HG02610 (cell line): ENCODE data around the gene TBCEL.

Experiments used
- ATAC-seq: cut with Tn5 transposase; IDR thresholded peaks from one replicate; pipeline ENCODE4 v1.9.1; 2021; ENCODE audit warnings: mild to moderate bottlenecking, moderate library complexity; ENCODE audit not compliant: unreplicated experiment

Gene TBCEL

GRCh38 chr11:121058941-121059340, 35.0 kb downstream of the TBCEL start:
- ATAC-seq: no peak

- ATAC-seq: peak; percentile 94
Observed at GRCh38 chr11:121059605-121060004, 35.7 kb downstream of the TBCEL start.

DNA sequence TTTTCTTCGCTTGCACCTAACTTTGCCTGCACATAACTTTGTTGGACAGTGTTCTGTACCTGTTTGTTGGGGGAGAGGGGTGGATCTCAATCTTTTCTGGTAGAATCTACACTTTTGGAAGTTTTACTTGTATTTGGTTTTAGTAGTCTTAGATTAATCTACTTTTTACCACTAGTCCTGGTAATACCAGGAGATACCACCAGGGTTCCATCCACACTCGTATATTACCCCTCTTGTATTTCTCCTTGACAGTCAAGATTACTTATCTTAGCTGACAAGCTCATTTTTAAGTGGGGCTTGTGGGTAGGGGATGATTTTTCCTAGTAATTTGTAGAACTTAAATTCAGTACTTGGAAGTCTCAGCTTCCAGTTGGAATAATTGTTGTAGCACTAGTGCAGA, 39.8 kb downstream of the TBCEL start:
- no peak for ATAC-seq

- no peak for ATAC-seq
Observed at GRCh38 chr11:121066623-121067022, 42.7 kb downstream of the TBCEL start.

DNA sequence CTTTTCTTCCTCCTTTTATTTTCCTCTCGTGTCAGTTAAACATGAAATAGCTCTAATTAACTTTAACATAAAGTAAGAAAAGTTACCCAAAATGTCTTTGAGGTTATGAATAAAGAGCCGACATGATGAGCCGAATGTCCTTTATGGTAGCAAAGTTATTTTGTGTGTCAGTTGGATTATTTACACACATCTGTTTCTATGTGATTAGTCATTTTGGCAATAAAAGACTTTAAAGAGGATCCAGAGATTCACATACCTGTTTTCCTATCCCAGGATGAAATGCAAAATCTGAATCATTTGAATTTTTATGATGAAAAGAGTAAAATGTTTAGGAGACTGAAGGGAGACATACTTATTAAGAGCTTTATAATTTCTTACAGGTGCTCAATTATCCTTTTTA, 43.1 kb downstream of the TBCEL start:
- no peak for ATAC-seq

DNA sequence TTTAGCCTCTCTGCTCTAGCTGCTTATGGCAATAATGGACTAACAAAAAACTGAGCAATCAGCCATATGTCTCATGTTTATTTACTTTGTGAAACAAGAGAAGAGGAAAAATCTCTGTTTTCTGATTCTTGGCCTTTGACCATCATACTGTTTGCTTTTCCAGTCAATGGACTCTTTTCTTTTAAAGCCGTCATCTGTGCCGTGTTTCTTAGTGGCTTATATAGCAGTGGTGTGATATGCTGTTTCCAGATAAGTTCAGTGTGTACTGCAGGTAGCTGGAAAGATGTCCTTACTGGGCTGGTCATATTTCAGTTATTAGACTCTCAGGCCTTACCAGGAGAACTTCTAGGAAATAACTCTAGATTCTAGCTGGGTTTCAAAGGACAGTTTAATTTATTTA, 43.6 kb downstream of the TBCEL start:
- no peak for ATAC-seq

DNA sequence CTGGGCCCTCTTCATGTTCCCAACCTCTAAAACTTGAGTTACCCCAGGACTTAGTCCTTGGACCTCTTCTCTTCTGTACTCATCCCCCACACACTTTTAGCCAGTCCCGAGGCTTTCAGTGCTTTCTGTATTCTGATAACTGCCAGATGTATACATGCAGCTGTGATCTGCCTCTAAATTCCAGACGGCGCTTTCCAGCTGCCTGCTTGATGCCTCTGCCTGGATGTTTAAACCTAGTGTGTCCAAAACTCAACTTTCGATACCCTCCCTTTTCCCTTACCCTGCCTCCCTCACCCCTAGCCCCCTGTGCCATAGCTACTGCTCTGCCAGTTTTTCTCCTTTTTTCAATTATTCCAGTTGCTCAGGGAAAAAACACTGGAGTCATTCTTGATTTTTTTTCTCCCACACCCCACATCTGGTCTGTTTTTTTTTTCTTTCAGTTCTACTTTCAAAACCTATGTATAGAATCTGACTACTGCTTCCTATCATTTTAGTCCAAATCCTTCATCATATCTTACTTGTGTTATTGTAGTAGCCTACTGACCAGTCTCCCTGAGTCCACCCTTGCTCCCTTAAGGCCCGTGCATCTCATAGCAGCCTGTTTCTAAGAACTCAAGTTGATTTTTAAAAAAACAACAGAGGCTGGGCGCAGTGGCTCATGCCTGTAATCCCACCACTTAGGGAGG, 44.2 kb downstream of the TBCEL start:
- ATAC-seq: peak; percentile 57

GRCh38 chr11:121068787-121069186, 44.9 kb downstream of the TBCEL start:
- ATAC-seq: no peak

DNA sequence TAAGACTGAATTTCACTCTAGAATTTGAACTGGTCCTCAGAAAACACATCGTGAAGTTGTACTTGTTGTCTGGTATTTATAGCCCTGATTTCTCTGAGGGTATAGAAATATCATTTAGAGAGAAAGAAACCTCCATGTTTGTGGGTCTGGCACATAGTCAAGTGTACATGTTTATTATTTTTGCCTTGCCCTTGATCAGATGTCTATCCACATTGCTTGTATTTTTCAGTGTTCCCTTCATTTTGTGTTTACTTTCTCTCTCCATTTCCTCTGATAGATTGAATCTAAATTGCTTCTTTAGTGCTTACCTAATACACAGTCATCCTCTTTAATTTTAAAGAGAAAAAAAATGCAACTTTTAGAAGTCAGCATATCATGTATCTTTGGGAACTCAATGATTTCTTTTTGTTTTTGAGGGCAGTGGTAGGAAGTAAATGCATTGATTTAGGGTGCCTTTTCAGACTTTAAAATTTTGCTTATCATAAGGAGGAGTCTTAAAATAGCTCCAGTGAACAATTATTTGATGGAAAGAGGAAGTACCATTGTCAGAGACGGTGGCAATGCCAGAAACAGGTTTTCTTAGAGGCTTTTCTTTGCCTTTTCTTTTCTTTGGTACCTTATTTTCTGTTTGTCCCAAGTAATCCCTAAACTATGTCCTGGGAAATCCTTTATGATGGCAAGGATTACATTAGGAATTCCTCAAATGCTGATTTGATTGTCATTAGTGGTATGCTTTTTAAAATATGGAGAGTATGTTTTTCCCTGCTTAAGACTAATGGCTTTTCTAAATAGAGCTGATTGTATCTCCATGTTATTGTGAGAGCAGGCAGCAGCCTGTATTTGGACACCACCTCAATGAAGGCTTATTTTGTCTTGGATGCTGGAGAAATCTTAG, 47.3 kb downstream of the TBCEL start:
- no peak for ATAC-seq

- no peak for ATAC-seq
Observed at GRCh38 chr11:121071846-121072450, 48.0 kb downstream of the TBCEL start.

- no peak for ATAC-seq
Observed at GRCh38 chr11:121081321-121081720, 57.4 kb downstream of the TBCEL start.

GRCh38 chr11:121082219-121082618, 58.3 kb downstream of the TBCEL start:
- no peak for ATAC-seq

GRCh38 chr11:121082670-121083069, 58.8 kb downstream of the TBCEL start:
- no peak for ATAC-seq

GRCh38 chr11:121086866-121087265, 63.0 kb downstream of the TBCEL start:
- ATAC-seq: no peak

DNA sequence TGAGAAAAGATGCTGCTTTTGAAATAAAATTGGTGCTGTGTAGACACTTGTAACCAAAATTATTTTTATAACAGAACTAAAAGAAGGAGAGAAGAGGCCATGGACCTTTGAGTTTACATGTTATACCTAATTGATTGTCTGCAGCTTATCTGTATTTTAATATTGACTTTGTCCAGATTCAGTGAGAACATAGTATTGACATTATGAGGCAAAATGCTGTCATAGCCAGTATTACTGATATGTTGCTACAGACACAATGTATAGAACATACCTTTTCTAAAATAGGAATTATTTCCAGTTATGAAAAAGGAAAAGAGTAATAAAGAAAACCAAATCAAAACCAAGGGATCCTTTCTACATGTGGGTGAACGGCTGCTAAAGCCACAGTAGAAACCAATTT, 65.7 kb downstream of the TBCEL start:
- no peak for ATAC-seq

DNA sequence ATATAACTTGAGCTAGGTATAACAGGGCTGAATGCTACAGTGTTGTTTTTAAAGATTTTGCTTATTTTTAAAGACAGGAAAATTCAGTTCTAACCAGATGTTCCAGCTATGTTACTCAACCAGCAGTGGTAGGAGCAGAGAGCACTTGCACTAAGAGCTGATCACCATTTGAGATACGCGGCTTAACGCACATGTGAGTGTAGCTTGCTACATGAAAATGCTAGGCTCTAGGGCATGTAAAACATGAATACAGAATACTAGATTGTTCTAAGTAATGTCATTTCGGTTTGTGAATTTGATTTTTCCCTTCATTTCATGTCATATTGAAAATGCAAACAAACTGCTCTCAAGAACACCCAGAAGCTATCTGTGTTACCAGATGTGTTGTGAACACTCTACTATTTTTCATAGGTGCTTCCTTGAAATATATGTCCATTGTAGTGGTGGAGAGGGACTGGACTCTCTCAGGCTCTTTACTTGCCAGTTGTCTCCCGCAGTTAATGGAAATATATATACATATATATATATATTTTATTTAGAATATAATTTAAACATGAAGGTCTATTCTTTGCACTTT, 66.3 kb downstream of the TBCEL start:
- ATAC-seq: no peak

- no peak for ATAC-seq
Observed at GRCh38 chr11:121091492-121092152, 67.7 kb downstream of the TBCEL start.

GRCh38 chr11:121095561-121095960, 71.7 kb downstream of the TBCEL start:
- no peak for ATAC-seq

- no peak for ATAC-seq
Observed at GRCh38 chr11:121099364-121099763, 75.5 kb downstream of the TBCEL start.

DNA sequence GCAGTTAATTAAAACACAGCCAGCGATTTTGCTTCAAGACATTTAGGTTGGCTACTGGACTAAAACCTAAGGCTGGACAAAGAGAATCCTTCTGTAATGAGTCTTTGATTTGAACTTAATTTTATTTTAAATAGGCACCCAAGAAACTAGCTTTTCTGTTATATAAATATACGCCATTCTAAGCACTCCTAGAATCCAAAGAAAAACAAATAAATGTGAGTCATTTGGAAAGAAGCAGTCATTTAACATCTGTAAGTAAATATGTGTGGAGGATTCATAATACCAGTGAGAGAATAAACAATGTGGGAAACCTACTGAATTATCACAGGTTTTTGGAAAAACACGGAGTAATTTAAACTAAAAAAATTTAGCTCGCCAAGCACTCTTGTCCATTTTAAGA, 76.0 kb downstream of the TBCEL start:
- ATAC-seq: no peak

DNA sequence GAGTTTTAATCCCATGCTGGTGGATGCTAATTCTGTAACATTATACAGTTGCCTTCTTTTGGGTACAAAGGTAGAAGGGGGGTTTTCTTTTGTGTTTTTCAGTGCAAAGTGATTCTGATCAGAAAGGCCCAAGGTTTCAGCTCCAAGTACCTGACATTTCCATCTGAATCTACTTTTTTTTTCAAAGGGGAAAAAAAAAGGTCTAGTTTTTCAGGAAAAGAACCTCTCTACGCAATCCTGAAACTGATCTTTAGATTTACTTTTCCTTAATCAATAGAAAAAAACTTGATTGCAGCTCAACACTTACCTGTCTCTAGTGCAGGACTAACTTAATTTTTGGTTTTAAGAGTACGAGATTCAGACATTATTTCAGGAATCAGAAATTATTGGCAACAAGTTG, 77.0 kb downstream of the TBCEL start, which contains the start of gene TECTA:
Gene TECTA (plus strand): TSS at position 301 of the 400 bp plus-strand sequence. CDS start 1,423 bp downstream, outside the sequence.
- ATAC-seq: no peak
